Endothelial cell of umbilical vein (primary cell): Measurements from ENCODE around the gene PSMD5. TPM values are rescaled to one million over a fixed set of nuclear protein-coding genes. Genes with fewer than 3 reads are reported as not detected.
A peak's percentile ranks its signal among the peaks of the same experiment; 100 is the strongest.

ENCODE experiments used
- BruUV-seq: library from RNA; stranded (reverse); fragments of 400-500 nt; replicated peaks from 2 replicates; lab custom pipeline; 2021; lab: Mats Ljungman, UMichigan
- CTCF ChIA-PET: fragments of 300-600, 350-600 bp; sonication (Branson Sonifier 250); formaldehyde crosslinking; loops from one replicate; lab custom pipeline; 2021; ENCODE audit warnings: antibody characterized with exemption, inconsistent platforms; lab: Charles Lee
- POLR2A ChIA-PET: fragments of 300-600, 350-600 bp; sonication (Branson Sonifier 250); formaldehyde crosslinking; loops from one replicate; lab custom pipeline; 2021; ENCODE audit warnings: antibody characterized with exemption, inconsistent platforms; lab: Charles Lee
- DNase-seq: peaks from one replicate; pipeline ENCODE4 v3.0.0-alpha.2; 2011; ENCODE audit warnings: low read depth, low spot score
- FAIRE-seq: peaks from 2 replicates; lab custom pipeline; 2011; peaks lifted over from hg19 to GRCh38; lab: Jason Lieb, UNC
- H2AFZ ChIP-seq: 2 replicates; pipeline ENCODE4 v1.6.0; 2012; ENCODE audit warnings: low read depth, low read length, control low read depth, inconsistent platforms
- H3K27ac ChIP-seq: 2 replicates; pipeline ENCODE4 v1.5.1; 2011; ENCODE audit warnings: low read depth, mild to moderate bottlenecking, control low read depth, low read length, moderate library complexity; ENCODE audit not compliant: insufficient read depth
- H3K27me3 ChIP-seq, 2 experiments: 2 replicates each; pipeline versions ENCODE4 v1.6.0 to v1.6.1; 2011; ENCODE audit warnings: low read length in 2 of 2, mixed read lengths in 1 of 2; ENCODE audit not compliant: control insufficient read depth in 2 of 2, insufficient read depth in 2 of 2
- H3K36me3 ChIP-seq, 2 experiments: 2 replicates in 1 of 2; 3 replicates in 1 of 2; pipeline ENCODE4 v1.5.1; 2011; ENCODE audit warnings: low read length in 2 of 2, mild to moderate bottlenecking in 1 of 2, moderate library complexity in 1 of 2; ENCODE audit not compliant: control insufficient read depth in 2 of 2, insufficient read depth in 2 of 2; ENCODE audit errors: extremely low read depth in 1 of 2
- H3K4me1 ChIP-seq: 3 replicates; pipeline ENCODE4 v1.5.1; 2011; ENCODE audit warnings: mild to moderate bottlenecking, low read length; ENCODE audit not compliant: control insufficient read depth, insufficient read depth; ENCODE audit errors: extremely low read depth
- H3K4me2 ChIP-seq: 2 replicates; pipeline ENCODE4 v1.6.1; 2011; ENCODE audit warnings: low read length, control low read depth, mixed read lengths; ENCODE audit not compliant: insufficient read depth
- H3K4me3 ChIP-seq, 3 experiments: fragments of 200-600 bp in 1 of 3; sonication (generic), shearing (Covaris generic) in 1 of 3; replicated peaks in 1 of 3; 2 replicates each; pipeline ENCODE4 v1.5.1; 2011 to 2016; ENCODE audit warnings: control low read depth in 3 of 3, low read length in 3 of 3, mild to moderate bottlenecking in 2 of 3, inconsistent platforms in 1 of 3, low read depth in 1 of 3, moderate library complexity in 1 of 3; ENCODE audit not compliant: insufficient read depth in 1 of 3
- H3K79me2 ChIP-seq: 2 replicates; pipeline ENCODE4 v1.6.0; 2012; ENCODE audit warnings: low read length, inconsistent platforms; ENCODE audit not compliant: control insufficient read depth, insufficient read depth
- H3K9ac ChIP-seq: replicated peaks from 2 replicates; pipeline ENCODE3; 2011; ENCODE audit warnings: low read length, control low read depth; ENCODE audit not compliant: insufficient read depth; ENCODE audit errors: extremely low read depth
- H3K9me1 ChIP-seq: replicated peaks from 3 replicates; pipeline ENCODE4 v1.6.0; 2011; ENCODE audit warnings: mild to moderate bottlenecking, low read length; ENCODE audit not compliant: control insufficient read depth, insufficient read depth; ENCODE audit errors: extremely low read depth
- H3K9me3 ChIP-seq: replicated peaks from 2 replicates; pipeline ENCODE4 v1.5.1; 2012; ENCODE audit warnings: low read length, inconsistent platforms; ENCODE audit not compliant: control insufficient read depth, insufficient read depth
- H4K20me1 ChIP-seq: replicated peaks from 2 replicates; pipeline ENCODE3; 2011; ENCODE audit warnings: mild to moderate bottlenecking, low read length; ENCODE audit not compliant: control insufficient read depth, insufficient read depth; ENCODE audit errors: extremely low read depth
- CTCF ChIP-seq, 2 donors: IDR thresholded peaks; 1 replicate in 1 of 2; 2 replicates in 1 of 2; pipeline ENCODE4 v1.5.1; 2011; ENCODE audit warnings: low read length in 2 of 2, mild to moderate bottlenecking in 2 of 2, moderate library complexity in 2 of 2, control low read depth in 1 of 2, inconsistent platforms in 1 of 2, low read depth in 1 of 2; ENCODE audit not compliant: insufficient read depth in 1 of 2; ENCODE audit errors: extremely low read depth in 1 of 2
- EZH2 ChIP-seq: IDR thresholded peaks from 2 replicates; pipeline ENCODE4 v1.6.1; 2012; ENCODE audit warnings: borderline replicate concordance, low read depth, mild to moderate bottlenecking, moderate library complexity, low read length, inconsistent platforms; ENCODE audit not compliant: severe bottlenecking
- GATA2 ChIP-seq: IDR thresholded peaks from 2 replicates; pipeline ENCODE4 v1.7.0; 2011; ENCODE audit warnings: low read depth, mild to moderate bottlenecking, moderate library complexity, mixed read lengths, low read length; ENCODE audit not compliant: insufficient read length, insufficient read depth
- JUN ChIP-seq: IDR thresholded peaks from 2 replicates; pipeline ENCODE4 v1.6.1; 2011; ENCODE audit warnings: borderline replicate concordance, low read depth; ENCODE audit not compliant: insufficient read length, insufficient read depth
- MAX ChIP-seq: IDR thresholded peaks from 2 replicates; pipeline ENCODE4 v1.6.1; 2011; ENCODE audit not compliant: insufficient read depth, insufficient read length
- MYC ChIP-seq: IDR thresholded peaks from one replicate; pipeline ENCODE4 v1.6.1; 2011; ENCODE audit warnings: mild to moderate bottlenecking, low read depth, low read length
- POLR2AphosphoS5 ChIP-seq: IDR thresholded peaks from 2 replicates; pipeline ENCODE4 v1.6.1; 2012; ENCODE audit warnings: low read depth, mild to moderate bottlenecking, control low read depth, low read length, moderate library complexity; ENCODE audit not compliant: insufficient read depth
- dilution Hi-C: fragments of 300-500 bp; cut with MboI; formaldehyde crosslinking; loops from one replicate; pipeline ENCODE4 v1.15.0; 2019; ENCODE audit warnings: low sequenced_read_pairs; ENCODE audit not compliant: extremely low pct_ligation_motif_present
- intact Hi-C: fragments of 100-400 bp; cut with micrococcal nuclease; formaldehyde crosslinking; loops from one replicate; pipeline ENCODE4 v1.10.0; 2022
- polyA plus RNA-seq, 4 experiments: library from polyadenylated mRNA; depleted of rRNA in 3 of 4; stranded (reverse) in 3 of 4; unstranded in 1 of 4; fragments of >200 nt; gene quantifications; 2 replicates each; pipeline versions ENCODE4 v1.2.1 to v1.2.3, GENCODE V29; 2011 to 2012; ENCODE audit warnings: missing spikeins in 1 of 4
- total RNA-seq: library from RNA; stranded (reverse); gene quantifications from 2 replicates; pipeline ENCODE4 v1.2.3, GENCODE V29; 2021

PSMD5 gene
- total and polyA plus RNA-seq, 2 donors (not counting 3 experiments of a cell fraction or from before 2014, with no cell fraction given), result 20.4 to 70.2 TPM

DNA sequence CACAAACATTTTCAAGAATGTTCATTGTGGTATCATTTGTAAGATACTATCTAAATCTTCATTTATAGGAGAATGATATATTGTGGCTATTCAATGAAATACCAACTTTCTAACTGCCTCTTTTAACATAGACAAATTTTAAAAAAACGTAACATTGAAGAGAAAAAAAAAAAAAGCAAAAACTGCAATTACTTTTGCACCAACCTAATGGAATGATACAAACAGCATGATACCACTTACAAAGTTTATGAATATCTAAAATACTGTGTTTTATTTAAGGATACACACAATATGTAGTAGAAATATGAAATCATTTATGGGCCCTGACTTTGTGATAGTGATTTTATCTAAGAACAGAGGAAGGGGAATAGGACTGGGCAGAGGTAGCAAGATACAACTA, 24.1 kb downstream of the PSMD5 start:
- peak; percentile 28 for FAIRE-seq
- dilution Hi-C loops, result no loop called here

More for the DNA sequence above, 24.1 kb downstream of the PSMD5 start:
- Histone ChIP-seq H3K4me1 (no peaks in the 10 kb centered on the region), H3K9me1 (no peaks in the 10 kb centered on the region), H3K27ac (no peak overlapping the region), H3K36me3 (peaks cover 15 to 19% of the 10 kb centered on the region in 2 experiments), H3K9ac (no peak overlapping the region), H3K9me3 (no peaks in the 10 kb centered on the region), H3K4me3 (no peak overlapping the region), H3K4me2 (no peak overlapping the region), H3K27me3 (no peaks in the 10 kb centered on the region), H4K20me1 (no peaks in the 10 kb centered on the region), H2AFZ (no peak overlapping the region), H3K79me2 (no peaks in the 10 kb centered on the region)
- no peak for DNase-seq
- no peak for TF ChIP-seq POLR2AphosphoS5
- no peak for TF ChIP-seq JUN
- no peak for TF ChIP-seq EZH2
- TF ChIP-seq CTCF (IDR thresholded peaks at IDR 0.05; ENCODE audit: extremely low read depth in 1 of 2, insufficient read depth in 1 of 2, low read depth in 1 of 2, low read length in 2 of 2), result no peak
- no peak for TF ChIP-seq MAX
- no peak for TF ChIP-seq GATA2
- no peak for TF ChIP-seq MYC
- intact Hi-C loops, result no loop called here
- ChIA-PET CTCF (no interaction called here), POLR2A (no interaction called here)
- no TSS peak for BruUV-seq
